Activated gamma-delta T cell treated with anti-CD3 and anti-CD28 coated beads, Interleukin-2, amount 50 U/mL, for 16 hours (primary cell): Measurements from ENCODE around the gene CACNA1S.
A peak's percentile ranks its signal among the peaks of the same experiment; 100 is the strongest.

Experiments used
- DNase-seq: peaks from one replicate; pipeline ENCODE4 v3.0.0-alpha.2; 2020; ENCODE audit warnings: low read depth

Gene CACNA1S

DNA sequence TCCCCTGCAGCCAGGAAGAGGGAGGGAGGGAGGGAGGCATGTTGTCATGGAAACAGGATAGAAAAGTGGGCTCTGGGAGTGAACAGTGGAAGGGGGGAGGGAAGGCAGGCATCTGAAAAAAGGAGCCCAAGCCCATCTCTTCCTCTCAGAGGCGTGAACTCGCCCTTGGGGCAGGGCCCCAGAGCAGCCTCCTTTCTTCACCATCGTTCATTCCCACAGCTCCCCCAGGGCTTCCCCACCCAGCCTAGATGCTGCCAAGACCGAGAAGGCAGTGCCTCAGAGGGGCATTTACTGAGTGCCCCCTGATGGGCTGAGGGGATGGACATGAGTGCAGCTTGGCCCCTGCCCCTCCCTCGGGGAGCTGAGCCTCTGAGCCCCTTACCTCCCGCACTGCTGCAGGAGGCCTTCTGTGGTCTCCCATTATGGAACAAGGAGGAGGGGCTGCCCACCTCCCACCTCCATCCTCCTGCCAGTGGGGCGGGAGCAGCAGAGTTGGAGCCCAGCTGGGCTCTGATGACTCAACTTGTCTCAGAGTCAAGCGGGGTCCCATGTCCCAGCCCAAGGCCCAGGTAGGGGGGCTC lies 49.6 kb downstream of the CACNA1S start:
- DNase-seq: no peak

DNA sequence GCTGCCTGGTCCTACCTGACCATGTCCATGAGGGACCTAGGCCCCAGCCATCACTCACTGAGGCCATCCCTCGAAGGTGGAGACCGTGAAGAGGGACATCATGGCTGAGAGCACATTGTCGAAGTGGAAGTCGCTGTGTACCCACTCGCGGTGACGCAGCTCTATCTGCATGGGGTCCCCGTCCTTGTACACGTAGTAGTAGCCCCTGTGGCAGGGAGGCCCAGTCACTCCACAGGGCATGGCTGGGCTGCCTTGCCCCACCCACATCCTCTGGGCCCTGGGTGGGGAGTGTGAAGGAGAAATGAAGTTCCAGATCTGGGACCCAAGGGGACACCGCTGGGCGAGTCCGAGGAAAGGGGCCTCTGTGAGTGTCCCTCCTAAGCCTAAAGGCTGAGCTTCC lies 50.3 kb downstream of the CACNA1S start:
- no peak for DNase-seq

DNA sequence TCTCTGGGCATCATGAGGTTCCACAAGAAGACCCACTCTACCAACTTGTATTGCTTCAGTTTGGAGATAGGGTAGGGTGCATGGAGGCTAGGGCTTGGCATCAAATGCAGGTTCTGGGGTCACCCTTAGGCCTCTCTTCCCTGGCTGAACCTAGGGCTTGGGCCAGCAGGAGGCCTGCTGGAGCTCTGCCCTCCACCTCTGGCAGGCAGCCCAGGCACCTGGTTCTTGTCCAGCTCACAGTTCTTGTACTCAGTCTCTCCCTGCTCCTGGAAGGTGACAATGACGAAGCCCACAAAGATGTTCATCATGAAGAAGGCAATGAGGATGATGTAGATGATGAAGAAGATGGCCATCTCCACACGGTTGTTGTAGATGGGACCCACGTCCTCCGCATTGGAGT lies 51.2 kb downstream of the CACNA1S start:
- no peak for DNase-seq

DNA sequence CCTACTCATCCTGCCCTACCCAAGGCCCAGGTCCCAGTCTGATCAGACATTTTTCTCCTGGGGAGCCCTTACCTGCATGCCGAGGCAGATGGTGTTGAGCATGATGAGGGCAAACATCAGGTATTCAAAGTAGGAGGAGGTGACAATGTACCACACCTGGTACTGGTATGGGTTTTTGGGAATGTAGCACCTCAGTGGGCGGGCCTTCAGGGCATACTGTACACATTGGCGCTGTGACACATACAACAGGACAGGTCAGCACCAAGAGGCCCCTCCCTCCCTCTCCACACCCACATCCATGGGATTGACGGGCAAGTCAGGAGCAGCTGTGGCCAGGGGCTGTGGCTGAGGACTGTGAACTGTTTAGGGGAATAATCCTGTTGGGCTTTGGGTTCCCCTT lies 51.6 kb downstream of the CACNA1S start:
- DNase-seq: no peak

DNA sequence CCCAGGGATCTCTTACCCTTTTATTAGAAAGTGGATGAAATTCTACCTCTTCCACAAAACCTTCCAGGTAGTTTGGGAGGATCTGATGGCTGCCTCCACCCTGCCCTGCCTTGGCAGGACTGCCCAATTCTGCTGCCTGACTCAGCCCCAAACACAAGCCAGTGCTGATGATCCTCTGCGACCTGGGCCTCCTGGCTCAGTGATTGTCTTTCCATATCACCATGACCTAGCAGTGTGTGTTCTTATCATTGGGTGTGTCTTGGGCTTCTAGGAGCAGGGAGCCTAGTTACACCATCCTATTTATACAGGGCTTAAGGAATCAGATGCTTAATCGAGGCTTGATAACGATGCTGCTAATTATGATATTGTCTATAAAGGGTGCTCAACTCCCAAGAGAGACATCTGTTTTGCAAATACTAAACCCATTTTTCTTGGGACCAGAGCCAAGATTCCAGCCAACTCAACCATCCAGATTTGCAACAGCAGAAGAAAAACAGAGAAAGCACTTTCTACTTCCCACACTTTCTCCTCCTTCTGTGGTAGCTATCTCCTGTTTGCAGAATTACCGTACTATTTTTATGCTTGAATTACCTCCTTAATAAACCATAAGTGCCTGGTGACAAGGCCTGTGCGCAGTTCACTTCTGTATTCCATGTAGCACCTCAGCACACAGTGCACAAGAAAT lies 52.2 kb downstream of the CACNA1S start:
- DNase-seq: no peak

DNA sequence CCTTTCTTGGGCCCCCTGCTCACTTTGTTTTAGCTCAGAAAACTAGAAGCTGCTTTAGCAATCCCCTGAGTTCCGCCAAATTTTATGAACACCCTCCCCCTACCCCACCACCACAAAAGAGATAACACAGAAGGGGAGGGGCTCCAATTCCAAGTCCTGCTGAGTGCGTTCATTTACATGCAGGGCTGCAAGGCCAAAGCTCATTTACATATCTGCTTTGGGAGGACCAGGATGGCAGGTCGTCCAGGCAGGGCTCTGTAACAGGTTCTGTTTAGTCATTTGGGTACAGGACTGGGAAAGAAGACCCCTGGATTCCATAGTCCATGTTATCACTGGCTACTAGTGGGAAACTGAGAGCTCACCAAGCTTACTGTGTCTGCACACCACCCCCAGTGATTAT lies 52.8 kb downstream of the CACNA1S start:
- no peak for DNase-seq

DNA sequence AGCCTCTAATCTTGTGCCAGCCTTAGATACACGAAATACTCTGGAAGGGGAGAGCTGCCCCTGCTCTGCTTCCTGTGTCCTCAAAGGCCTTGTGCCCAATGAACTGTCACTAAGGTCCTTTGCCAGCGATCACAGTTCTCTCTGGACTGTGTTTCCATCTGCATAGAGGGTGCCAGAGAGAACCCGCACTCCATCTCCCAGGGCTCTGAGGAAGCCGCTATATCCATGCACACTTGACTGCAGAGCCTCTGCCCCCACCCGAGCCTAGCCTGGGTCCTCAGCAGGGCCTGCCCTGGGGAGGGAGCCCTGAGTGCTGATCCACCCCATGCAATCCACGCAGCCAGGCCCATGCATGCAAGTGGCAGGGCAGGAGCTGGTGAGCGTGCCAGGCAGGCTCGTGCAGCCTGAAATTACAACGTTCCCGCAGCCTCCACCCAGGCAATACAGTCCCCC lies 58.1 kb downstream of the CACNA1S start:
- no peak for DNase-seq

DNA sequence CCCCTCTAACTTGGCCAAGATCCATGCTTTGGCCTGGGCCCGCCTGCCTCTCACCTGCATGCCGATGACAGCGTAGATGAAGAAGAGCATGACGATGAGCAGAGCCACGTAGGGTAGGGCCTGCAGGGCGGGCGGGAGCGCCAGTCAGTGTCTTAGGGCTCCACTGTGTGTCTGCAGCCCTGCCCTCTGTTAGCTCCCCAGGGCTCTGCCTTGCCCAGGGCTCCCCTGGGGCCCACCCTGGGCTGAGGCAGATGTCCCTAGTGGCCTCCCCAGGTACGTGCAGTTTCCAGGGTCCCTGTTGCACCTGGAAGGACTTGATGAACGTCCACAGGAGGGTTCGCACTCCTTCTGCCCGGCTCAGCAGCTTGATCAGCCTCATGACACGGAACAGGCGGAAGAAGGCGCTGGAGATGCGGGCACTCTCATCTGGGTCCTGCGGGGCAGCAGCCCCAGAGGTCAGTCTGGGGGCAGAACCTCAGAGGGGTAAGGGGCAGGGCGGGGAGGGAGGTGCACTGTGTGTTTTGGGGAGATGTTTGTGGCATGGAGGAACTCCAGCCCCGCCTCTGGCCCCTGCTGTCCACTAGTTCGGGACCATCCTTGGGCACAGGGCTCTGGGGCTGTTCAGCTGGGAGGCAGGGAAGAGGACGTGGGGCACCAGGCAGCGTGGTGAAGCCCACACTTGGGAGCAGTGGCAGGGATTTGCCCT lies 58.9 kb downstream of the CACNA1S start:
- DNase-seq: no peak

DNA sequence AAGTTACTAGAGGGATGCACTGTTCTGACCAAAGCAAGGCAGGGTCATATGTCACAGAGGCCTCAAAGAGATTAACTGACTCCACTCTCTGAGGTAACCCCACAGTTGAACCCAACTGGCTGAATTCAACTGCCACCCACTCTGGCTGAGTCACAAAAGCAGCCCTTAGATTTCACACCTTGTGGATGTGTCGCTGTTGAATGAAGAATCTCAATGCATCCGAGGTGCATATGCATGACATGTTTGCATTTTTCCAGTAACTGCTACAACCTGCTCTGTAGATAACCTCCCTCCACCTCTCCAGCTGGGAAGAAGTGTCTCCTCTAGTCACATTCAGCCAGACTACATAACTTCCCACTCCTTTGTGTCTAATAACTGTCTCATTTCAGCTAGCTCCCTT lies 60.8 kb downstream of the CACNA1S start:
- no peak for DNase-seq

DNA sequence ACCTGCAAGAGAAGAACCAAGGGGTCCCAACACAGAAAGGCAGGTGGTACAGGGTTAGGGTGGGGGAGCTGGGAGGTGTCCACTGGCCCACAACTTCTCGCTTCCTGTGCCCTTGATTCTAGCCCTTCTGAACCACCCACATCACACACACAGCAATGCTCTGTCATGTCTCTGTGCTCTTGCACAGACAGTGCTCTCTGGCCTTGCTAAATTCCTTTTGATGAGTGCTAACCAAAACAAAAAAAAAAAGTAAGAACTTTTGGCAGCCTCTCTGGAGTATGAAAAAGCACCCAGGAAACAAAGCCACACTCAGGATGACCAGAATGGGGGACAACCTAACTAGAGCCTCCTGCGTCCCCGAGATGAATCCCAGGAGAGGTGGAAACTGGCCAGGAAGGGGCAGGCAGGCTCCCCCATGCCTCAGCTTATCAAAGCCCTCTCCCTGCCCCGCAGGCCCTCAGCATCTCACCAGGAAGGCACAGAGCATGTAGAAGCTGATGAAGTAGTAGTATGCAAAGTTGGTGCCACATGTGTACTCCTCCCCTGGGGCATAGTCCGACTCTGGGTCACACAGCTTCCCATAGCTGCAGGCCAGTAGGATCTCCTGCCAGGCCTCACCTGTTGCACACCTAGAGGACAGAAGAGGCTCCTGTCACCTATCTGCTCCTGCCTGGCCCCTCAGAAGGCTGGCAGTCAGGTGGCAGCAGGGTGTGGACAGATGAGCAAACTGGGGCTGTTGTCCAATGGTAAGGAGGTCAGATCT lies 61.5 kb downstream of the CACNA1S start:
- DNase-seq: no peak

DNA sequence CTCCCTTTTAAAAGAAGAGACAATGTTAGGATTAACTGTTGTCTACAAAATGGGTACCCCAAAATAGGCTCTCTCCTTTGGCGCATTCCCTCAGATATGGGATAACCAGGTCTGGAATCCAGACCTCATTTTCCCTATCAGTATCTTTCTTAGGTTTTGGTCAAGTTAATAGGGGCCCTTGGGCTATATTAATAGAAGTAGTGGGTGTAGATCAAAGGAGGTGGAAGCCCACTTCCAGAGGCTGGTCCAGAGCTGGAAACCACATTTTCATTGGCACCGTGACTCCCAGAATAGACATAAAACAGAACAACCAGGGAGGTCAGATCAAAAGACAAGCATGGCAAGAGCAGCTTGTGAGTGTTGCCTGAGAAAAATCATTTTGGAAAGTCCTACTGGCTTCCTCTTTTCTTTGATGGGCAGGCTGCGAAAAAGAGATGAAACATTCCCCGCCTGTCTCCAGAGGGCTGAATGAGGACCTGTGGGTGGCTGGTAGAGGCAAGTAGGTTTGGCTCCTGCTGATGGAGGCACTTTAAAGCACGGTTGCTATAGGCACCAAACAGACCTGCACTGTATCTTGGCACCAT lies 62.9 kb downstream of the CACNA1S start:
- DNase-seq: no peak

DNA sequence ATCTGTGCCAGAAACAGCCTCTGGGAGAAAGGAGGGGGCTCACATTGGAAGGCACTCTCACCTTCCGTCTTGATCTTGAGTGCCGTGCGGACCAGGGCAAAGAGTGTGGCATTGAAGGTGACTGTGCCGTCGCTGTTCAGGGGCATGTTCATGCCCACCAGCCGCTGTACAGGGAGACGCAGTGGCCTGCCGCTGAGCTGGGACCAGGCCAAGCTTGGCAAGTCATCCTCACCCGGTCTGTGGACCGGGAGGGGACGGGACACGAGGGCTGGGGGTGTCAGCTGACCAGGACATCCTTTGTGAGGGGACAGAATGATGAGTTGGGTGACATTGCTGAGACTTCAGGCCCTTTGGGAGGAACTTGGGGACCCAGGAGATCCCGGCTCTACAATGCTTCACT lies 63.7 kb downstream of the CACNA1S start:
- no peak for DNase-seq

DNA sequence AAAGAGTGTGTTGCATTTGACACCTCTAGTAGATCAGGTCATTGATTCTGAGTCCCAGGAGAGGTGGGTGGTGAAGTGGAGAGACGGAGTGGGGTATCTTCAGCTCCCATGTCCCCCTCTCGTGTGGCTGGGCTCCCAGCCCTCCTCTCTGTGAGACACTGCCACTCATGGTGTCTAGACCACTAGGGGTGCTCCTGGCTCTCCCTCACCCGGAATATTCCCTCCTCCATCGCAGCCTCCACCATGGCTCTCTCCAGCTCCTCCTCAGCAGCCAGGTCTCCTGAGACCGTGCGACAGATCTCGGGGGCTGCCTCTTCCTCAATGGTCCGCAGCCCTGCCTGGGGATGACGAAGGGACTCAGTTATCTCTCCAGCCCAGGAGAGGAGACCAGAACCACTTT lies 68.1 kb downstream of the CACNA1S start:
- DNase-seq: no peak

DNA sequence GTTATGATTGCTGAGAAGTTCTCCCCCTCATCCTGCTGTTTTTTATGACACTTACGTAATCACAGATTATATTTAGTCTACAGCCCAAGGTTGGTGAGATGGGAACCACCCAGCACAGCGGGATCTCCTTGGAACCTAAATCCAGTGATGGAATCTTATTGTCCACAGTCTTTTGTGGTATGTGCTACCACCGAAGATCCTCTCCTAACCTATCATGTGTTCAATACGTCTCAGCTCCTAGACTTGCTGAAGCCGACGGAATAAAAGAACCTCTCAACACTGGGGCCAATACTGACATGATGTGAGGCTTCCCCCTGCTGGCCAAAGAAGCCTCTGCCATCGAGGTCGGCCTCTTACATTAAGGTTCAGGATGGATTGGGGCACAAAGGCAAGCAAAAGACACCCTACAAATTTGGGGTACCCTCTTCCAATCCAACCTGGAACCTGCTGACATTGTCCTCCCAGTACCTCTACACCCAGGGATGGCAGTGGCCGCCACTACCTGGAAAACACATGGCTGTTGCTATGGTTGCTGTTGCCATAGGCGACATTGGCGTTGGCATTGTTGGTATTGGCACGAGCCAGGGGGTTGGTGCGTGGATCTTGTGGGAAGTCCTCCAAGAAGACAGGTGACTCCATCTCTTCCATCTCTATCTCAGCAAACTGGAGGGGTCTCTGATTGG lies 69.3 kb downstream of the CACNA1S start:
- DNase-seq: peak; percentile 47

DNA sequence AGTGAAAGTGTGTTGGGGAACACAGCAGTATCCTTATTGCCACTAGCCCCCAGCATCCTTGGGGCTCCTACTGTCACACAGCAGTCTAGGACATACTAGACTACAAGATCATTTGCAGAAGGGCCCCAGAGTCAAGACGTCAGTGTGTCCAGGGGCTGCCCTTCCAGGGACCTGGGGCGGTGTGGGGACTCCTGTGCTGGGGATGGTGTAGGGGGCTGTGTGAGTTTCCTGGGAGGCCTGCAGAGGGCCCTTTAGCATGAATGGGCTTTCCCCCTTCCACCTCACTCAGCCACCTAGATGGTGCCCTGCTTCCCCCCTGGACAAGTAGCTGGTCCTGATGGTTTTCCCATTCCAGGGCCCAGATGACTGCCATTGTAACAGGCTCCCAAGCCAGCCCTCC lies 71.2 kb downstream of the CACNA1S start:
- no peak for DNase-seq

DNA sequence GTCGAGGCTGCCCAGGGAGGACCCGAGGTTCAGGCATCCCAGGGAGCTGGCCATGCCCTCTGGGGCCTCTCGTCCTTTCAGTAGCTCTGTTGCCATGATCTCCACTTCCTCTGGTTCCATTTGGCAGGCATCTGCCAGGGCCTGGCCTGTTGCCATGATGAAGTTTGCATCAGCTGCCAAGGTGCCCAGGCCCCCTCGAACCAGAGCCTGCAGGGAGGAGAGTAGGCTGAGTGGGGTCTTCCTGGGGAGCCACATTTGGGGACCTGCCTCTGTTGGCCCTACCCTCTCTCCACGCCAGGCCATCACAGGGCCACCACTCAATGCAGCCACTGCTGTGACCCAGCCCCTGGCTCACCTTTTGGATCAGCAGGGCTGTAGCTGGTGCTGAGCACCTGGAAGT lies 72.3 kb downstream of the CACNA1S start:
- no peak for DNase-seq

DNA sequence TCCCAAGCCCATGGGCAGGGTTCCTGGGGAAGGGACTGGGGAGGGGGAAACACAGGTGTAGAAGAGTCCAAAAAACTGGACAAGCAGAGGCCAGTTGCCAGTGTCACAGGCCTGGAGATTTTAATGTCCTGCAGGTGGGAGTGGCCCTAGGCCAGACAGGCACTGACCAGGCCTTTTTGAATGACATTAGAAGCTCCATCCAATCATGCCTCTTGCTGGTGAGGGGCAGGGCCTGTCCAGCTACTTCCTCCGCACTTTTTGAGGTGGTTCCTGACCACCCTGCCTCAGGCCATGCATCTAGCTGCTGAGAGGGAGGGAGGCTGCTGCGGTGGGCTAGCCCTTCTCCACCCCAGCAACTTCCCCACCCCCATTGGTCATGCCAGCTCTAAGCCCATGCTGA lies 72.8 kb downstream of the CACNA1S start:
- DNase-seq: no peak

DNA sequence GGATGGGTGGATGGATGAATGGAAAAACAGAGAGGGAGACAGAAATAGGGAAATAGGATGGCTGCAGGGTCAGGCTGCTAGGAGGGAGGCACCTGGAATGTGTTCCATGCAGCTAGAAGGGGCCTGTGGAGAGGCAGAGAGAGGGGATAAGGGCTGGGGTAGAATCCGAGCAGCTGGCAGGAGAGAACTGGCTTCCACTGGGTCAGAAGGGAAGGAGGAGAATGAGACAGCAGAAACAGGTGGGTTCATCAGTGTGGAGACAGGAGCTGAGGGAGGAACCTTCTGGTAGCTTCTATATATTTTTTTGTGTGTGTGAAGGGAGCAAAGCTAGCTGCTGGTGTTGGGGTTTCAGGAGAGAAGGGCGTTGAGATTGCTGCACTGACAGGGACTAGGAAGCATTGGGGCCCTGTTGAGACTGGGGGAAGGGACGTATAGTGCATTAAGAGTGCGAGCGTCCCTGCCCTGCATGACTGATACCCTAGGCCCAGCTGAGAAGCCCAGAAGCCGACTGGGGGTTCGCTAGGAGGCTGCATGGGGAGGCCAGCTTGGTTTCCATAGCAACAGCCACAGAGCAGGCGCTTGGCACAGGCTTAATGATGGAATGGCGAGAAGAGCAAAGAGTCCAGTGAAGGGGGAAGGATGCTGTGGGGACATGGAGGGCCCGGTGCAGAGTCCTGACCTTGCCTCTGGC lies 73.9 kb downstream of the CACNA1S start:
- DNase-seq: no peak

DNA sequence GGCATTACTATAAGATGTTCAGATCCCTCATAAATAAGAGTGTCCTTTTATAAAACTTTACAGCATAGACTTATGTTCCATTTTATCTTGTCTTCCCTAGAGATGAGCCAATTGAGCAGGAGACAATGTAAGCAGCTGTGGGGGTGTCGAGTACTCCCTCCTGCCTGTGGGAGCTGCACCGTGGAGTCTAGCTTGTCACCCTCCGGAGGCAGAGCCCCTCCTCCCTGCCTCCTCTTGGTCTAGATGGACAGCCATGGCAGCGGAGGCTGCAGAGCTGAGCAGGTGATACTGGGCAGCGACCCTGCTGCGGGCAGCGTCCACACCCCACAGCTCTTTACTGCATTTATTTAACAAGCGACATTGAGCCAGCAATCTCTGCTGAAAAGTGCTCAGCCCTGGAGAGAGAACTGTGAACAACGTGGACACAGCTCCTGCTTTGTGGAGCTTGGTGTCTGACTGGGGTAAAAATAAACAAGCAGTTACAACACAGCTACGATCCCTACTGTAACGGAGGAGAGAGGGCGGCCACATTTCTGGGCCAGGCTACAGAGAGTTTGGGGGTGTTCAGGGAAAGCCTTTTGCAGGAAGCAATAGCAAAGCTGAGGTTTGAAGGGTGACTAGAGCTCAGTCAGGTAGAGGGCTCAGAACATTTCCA lies 75.9 kb downstream of the CACNA1S start:
- DNase-seq: no peak

DNA sequence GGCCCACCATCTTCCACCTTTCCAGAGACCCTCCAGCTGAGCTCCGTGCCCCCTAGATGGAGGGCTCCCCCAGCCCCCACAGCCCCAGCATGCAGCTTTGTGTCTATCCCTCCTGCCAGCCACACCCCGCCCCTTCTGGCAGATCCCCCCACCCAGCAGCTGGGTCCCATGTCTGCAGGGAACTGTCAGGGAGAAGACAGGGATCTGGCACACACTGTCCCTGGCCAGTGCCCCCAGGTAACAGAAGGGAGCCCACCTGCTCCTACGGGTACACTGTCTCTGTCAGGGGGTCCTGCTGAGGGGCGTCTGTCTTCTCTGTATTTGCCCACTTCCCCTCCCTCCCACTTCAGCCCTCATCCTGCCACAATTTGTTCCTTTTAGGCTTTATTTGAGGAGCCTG lies 77.6 kb downstream of the CACNA1S start:
- no peak for DNase-seq

DNA sequence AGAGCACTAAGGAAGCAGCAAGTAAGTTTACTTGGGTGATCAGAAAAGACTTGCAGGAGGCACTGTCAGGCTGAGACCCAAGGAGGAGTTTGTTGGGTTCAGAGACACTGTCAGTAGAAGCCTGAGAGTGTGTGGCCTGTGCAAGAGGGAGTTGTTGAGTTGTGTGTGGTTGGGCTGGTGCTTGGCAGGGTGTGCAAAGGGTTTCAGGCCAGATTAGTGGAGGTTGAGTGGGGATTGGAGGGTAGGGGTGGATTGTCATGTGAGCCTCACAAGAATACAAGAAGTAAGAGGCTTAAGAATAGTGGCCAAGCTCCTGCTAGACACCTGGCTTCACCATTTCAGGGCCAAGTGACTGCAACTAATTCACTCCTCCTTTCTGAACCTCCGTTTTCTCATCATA lies 79.8 kb downstream of the CACNA1S start:
- no peak for DNase-seq
